SK-N-SH (cell line): ENCODE measurements around the gene COX5B. TPM values are rescaled to one million over a fixed set of nuclear protein-coding genes. Genes with fewer than 3 reads are reported as not detected.

Source experiments
- CTCF ChIA-PET: fragments of 300-600, 350-600 bp; formaldehyde crosslinking; extraction: SDS; loops from one replicate; lab custom pipeline; 2021; lab: Yijun Ruan, JAX
- POLR2A ChIA-PET: fragments of 350-600 bp; sonication (Branson Sonifier 250); formaldehyde crosslinking; extraction: SDS; loops from one replicate; lab custom pipeline; 2020; ENCODE audit warnings: antibody characterized with exemption, inconsistent platforms; lab: Yijun Ruan, JAX
- DNase-seq: peaks from one replicate; pipeline ENCODE4 v3.0.0; 2012
- H2AFZ ChIP-seq: fragments of 200-600 bp; sonication (generic); 2 replicates; pipeline ENCODE4 v1.8.1; 2016; ENCODE audit warnings: antibody characterized with exemption, mild to moderate bottlenecking, low read depth
- H3F3A ChIP-seq: fragments of 200-600 bp; sonication (generic); replicated peaks from 2 replicates; pipeline ENCODE3; 2016; ENCODE audit warnings: antibody characterized with exemption, mild to moderate bottlenecking; ENCODE audit not compliant: insufficient read depth
- H3K27ac ChIP-seq, 2 experiments: fragments of 200-500 bp in 1 of 2; fragments of 200-600 bp in 1 of 2; sonication (Bioruptor generic) in 1 of 2; sonication (generic), shearing (Covaris generic) in 1 of 2; 2 replicates each; pipeline versions ENCODE4 v1.5.1 to v1.6.1; 2014 to 2016; ENCODE audit warnings: low read depth in 2 of 2, inconsistent platforms in 1 of 2, low read length in 1 of 2, mild to moderate bottlenecking in 1 of 2, mixed read lengths in 1 of 2
- H3K27me3 ChIP-seq: fragments of 200-600 bp; sonication (generic), shearing (Covaris generic); 2 replicates; pipeline ENCODE4 v1.6.1; 2016; ENCODE audit warnings: mixed run types; ENCODE audit not compliant: insufficient read depth
- H3K36me3 ChIP-seq, 2 experiments: fragments of 200-500 bp in 1 of 2; fragments of 200-600 bp in 1 of 2; sonication (Bioruptor generic) in 1 of 2; sonication (generic) in 1 of 2; replicated peaks in 1 of 2; 2 replicates each; pipeline versions ENCODE3 to v1.5.1; 2014 to 2016; ENCODE audit warnings: low read length in 1 of 2, mild to moderate bottlenecking in 1 of 2; ENCODE audit not compliant: insufficient read depth in 2 of 2, control insufficient read depth in 1 of 2
- H3K4me1 ChIP-seq, 2 experiments: fragments of 200-500 bp in 1 of 2; fragments of 200-600 bp in 1 of 2; sonication (Bioruptor generic) in 1 of 2; sonication (generic), shearing (Covaris generic) in 1 of 2; 2 replicates each; pipeline versions ENCODE4 v1.5.1 to v1.6.1; 2014 to 2016; ENCODE audit warnings: low read depth in 1 of 2, low read length in 1 of 2, mixed run types in 1 of 2; ENCODE audit not compliant: insufficient read depth in 2 of 2, control insufficient read depth in 1 of 2
- H3K4me2 ChIP-seq: fragments of 200-600 bp; sonication (generic), shearing (Covaris generic); 2 replicates; pipeline ENCODE4 v1.6.1; 2017; ENCODE audit warnings: mixed run types
- H3K4me3 ChIP-seq, 2 experiments: fragments of 200-500 bp in 1 of 2; fragments of 200-600 bp in 1 of 2; sonication (Bioruptor generic) in 1 of 2; sonication (generic), shearing (Covaris generic) in 1 of 2; 2 replicates each; pipeline versions ENCODE4 v1.5.1 to v1.8.1; 2014 to 2016; ENCODE audit warnings: low read depth in 2 of 2, inconsistent platforms in 1 of 2, low read length in 1 of 2, mild to moderate bottlenecking in 1 of 2, mixed read lengths in 1 of 2, moderate library complexity in 1 of 2
- H3K79me2 ChIP-seq: fragments of 200-600 bp; sonication (generic); 2 replicates; pipeline ENCODE4 v1.8.1; 2017; ENCODE audit warnings: mild to moderate bottlenecking; ENCODE audit not compliant: insufficient read depth
- H3K9ac ChIP-seq: fragments of 200-600 bp; sonication (generic); 2 replicates; pipeline ENCODE4 v1.6.1; 2017; ENCODE audit warnings: mixed run types
- H3K9me2 ChIP-seq: fragments of 200-600 bp; sonication (generic); 2 replicates; pipeline ENCODE4 v1.6.1; 2017; ENCODE audit warnings: mixed run types
- H3K9me3 ChIP-seq: fragments of 200-600 bp; sonication (generic); 2 replicates; pipeline ENCODE4 v1.6.1; 2017; ENCODE audit warnings: mixed run types, mild to moderate bottlenecking, moderate library complexity
- H4K20me1 ChIP-seq: fragments of 200-600 bp; sonication (generic); 2 replicates; pipeline ENCODE4 v1.6.1; 2017; ENCODE audit warnings: mild to moderate bottlenecking, mixed run types; ENCODE audit not compliant: insufficient read depth
- ELF1 ChIP-seq: IDR thresholded peaks from 2 replicates; pipeline ENCODE4 v1.4.0; 2012
- EP300 ChIP-seq, 2 experiments: IDR thresholded peaks; 2 replicates each; pipeline versions ENCODE4 v1.4.0 to v1.6.1; 2012; ENCODE audit warnings: borderline replicate concordance in 1 of 2, low read depth in 1 of 2, low read length in 1 of 2
- FOSL2 ChIP-seq: IDR thresholded peaks from 2 replicates; pipeline ENCODE4 v1.4.0; 2012; ENCODE audit warnings: low read depth, mild to moderate bottlenecking, moderate library complexity, borderline replicate concordance
- GATA2 ChIP-seq: sonication (generic); formaldehyde crosslinking; IDR thresholded peaks from 2 replicates; pipeline ENCODE4 v1.5.0; 2020; ENCODE audit warnings: mild to moderate bottlenecking, missing genetic modification reagents
- MXI1 ChIP-seq: IDR thresholded peaks from 2 replicates; pipeline ENCODE4 v1.6.1; 2012; ENCODE audit warnings: mild to moderate bottlenecking, low read depth, low read length, improper control_type of control experiment
- NFIC ChIP-seq: IDR thresholded peaks from 2 replicates; pipeline ENCODE4 v1.4.0; 2012; ENCODE audit warnings: borderline replicate concordance
- NRF1 ChIP-seq: IDR thresholded peaks from 2 replicates; pipeline ENCODE4 v1.6.1; 2012; ENCODE audit warnings: low read depth, mild to moderate bottlenecking, low read length
- POLR2AphosphoS5 ChIP-seq: IDR thresholded peaks from 2 replicates; pipeline ENCODE4 v1.6.1; 2012; ENCODE audit warnings: low read depth, low read length
- SIN3A ChIP-seq: IDR thresholded peaks from 2 replicates; pipeline ENCODE4 v1.6.1; 2012; ENCODE audit warnings: low read depth, mild to moderate bottlenecking, low read length, moderate library complexity, borderline replicate concordance
- SMC3 ChIP-seq: IDR thresholded peaks from 2 replicates; pipeline ENCODE4 v1.6.1; 2012; ENCODE audit warnings: low read depth, low read length, improper control_type of control experiment
- TAF1 ChIP-seq: IDR thresholded peaks from 2 replicates; pipeline ENCODE4 v1.6.1; 2012; ENCODE audit warnings: low read depth, mild to moderate bottlenecking, low read length, moderate library complexity, borderline replicate concordance
- USF2 ChIP-seq: fragments of 150-350 bp; IDR thresholded peaks from 2 replicates; pipeline ENCODE4 v1.6.1; 2017; ENCODE audit warnings: antibody characterized with exemption, low read length, low read depth, borderline replicate concordance
- YY1 ChIP-seq: IDR thresholded peaks from 2 replicates; pipeline ENCODE4 v1.4.0; 2012; ENCODE audit warnings: low read depth, mild to moderate bottlenecking
- ZBTB33 ChIP-seq: IDR thresholded peaks from 2 replicates; pipeline ENCODE4 v1.4.0; 2012; ENCODE audit warnings: low read depth, borderline replicate concordance
- WGBS: methylation state at CpG from one replicate; pipeline ENCODE4 v1.1.6; 2017; ENCODE audit warnings: low lambda C conversion rate; 5-methylcytosine and 5-hydroxymethylcytosine counted together
- polyA plus RNA-seq, 3 experiments: library from polyadenylated mRNA; depleted of rRNA; stranded (reverse); fragments of >200 nt; gene quantifications; 2 replicates each; pipeline ENCODE4 v1.2.3, GENCODE V29; 2012
- TF ChIP-seq, protein P1 (sequence below): IDR thresholded peaks from 2 replicates; pipeline ENCODE4 v1.4.0; 2012; ENCODE audit warnings: low read depth, borderline replicate concordance
- TF ChIP-seq, protein P2 (sequence below): IDR thresholded peaks from 2 replicates; pipeline ENCODE4 v1.4.0; 2012; ENCODE audit warnings: low read depth

Gene COX5B
- polyA plus RNA-seq, 1 of the 3 experiments (the other 2 are of a cell fraction) = 702 TPM

- TF ChIP-seq TAF1 (no peak), NRF1 (no peak), GATA2 (CRISPR knock-in tag) (no peak), EP300 (IDR thresholded peaks at IDR 0.05; ENCODE audit: borderline replicate concordance in 1 of 2, low read depth in 1 of 2, low read length in 1 of 2) (peak in 1 of 2 experiments; percentile 15; a peak in 1 of 4 replicates), YY1 (no peak), ZBTB33 (no peak), FOSL2 (peak; percentile 66), ELF1 (no peak), SMC3 (no peak), USF2 (no peak)
- TF ChIP-seq, protein P1, sequence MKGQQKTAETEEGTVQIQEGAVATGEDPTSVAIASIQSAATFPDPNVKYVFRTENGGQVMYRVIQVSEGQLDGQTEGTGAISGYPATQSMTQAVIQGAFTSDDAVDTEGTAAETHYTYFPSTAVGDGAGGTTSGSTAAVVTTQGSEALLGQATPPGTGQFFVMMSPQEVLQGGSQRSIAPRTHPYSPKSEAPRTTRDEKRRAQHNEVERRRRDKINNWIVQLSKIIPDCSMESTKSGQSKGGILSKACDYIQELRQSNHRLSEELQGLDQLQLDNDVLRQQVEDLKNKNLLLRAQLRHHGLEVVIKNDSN = peak; percentile 31; the same call in 1 of the 2 replicates
- TF ChIP-seq, protein P2, sequence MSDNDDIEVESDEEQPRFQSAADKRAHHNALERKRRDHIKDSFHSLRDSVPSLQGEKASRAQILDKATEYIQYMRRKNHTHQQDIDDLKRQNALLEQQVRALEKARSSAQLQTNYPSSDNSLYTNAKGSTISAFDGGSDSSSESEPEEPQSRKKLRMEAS = no peak; the same call in none of the 2 replicates
These were observed 17.2 kb downstream of the COX5B start (continued) for GRCh38 chr2:97662895-97663625.

GRCh38 chr2:97663626-97663961, 17.7 kb downstream of the COX5B start:
- H3K9me3 ChIP-seq = no peaks in the 10 kb centered on the region
- WGBS = no CpG with 5 or more reads among the region's 46 CpGs
- peak overlapping the region; percentile 88 for H3K9ac ChIP-seq
- TF ChIP-seq NFIC = no peak
- TF ChIP-seq POLR2AphosphoS5 = 0 out of 2 replicates have a peak, but pooled peaks have one; percentile 8
- TF ChIP-seq SIN3A = 0 out of 2 replicates have a peak, but pooled peaks have one; percentile 1
- TF ChIP-seq MXI1 = peak; percentile 23; the same call in 1 of the 2 replicates
- POLR2A ChIA-PET = interaction anchor here (0.9 to 1.8 kb wide), 4 partner anchors 12 to 30 kb away, joined by 3 to 26 read pairs (median 3); partner anchors contain the start of gene COX5B
- 0 out of 2 replicates have a peak, but pooled peaks cover 7% of the 10 kb centered on the region for H4K20me1 ChIP-seq
- H3F3A ChIP-seq = peaks cover 15% of the 10 kb centered on the region
- CTCF ChIA-PET = interaction anchor here (0.6 to 8.6 kb wide), 14 partner anchors 10 to 669 kb away, joined by 3 to 88 read pairs (median 5); partner anchors contain the start of genes ANKRD36B and COX5B
- peaks cover 0 to 12% of the 10 kb centered on the region in 2 experiments for H3K36me3 ChIP-seq
- H3K27ac ChIP-seq = peak overlapping the region; percentile 90 to 91
- peak overlapping the region; percentile 71 to 81 for H3K4me3 ChIP-seq
- peaks cover 31% of the 10 kb centered on the region for H3K79me2 ChIP-seq
- DNase-seq = no peak
- peak overlapping the region; percentile 36 for H2AFZ ChIP-seq
- no peaks in the 10 kb centered on the region for H3K27me3 ChIP-seq
- peak overlapping the region; percentile 97 for H3K4me2 ChIP-seq
- peaks cover 15% of the 10 kb centered on the region in 2 experiments; a peak in 3 of 4 replicates for H3K4me1 ChIP-seq
- no peaks in the 10 kb centered on the region for H3K9me2 ChIP-seq
